Stimulated activated memory B cell treated with anti-CD40 and anti-IgM and Interleukin-4, amounts not matched to agents 10 μg/mL and 1 μg/mL and 100 μg/mL, for 72 hours (primary cell): ENCODE measurements around the gene ZFR.
"Not testable (repeated sequence)": the region's sequence is repeated elsewhere in the genome, so short reads cannot be mapped to it uniquely, and the experiment has no call there.

Experiments used
- ATAC-seq: fragments of 150-1000 bp; cut with Tn5 transposase; 2 replicates; pipeline ENCODE4 v1.10.0; 2021
- H3K27ac Mint-ChIP-seq: one replicate; pipeline ENCODE4 v1.8.0; 2022; ENCODE audit warnings: mild to moderate bottlenecking, mixed read lengths
- H3K27me3 Mint-ChIP-seq: one replicate; pipeline ENCODE4 v1.8.0; 2022; ENCODE audit warnings: mixed read lengths
- H3K36me3 Mint-ChIP-seq: one replicate; pipeline ENCODE4 v1.8.0; 2022; ENCODE audit warnings: mixed read lengths
- H3K4me1 Mint-ChIP-seq: one replicate; pipeline ENCODE4 v1.8.0; 2022; ENCODE audit warnings: mixed read lengths
- H3K4me3 Mint-ChIP-seq: one replicate; pipeline ENCODE4 v1.8.0; 2022; ENCODE audit warnings: mild to moderate bottlenecking, moderate library complexity, mixed read lengths
- H3K9me3 Mint-ChIP-seq: one replicate; pipeline ENCODE4 v1.8.0; 2022; ENCODE audit warnings: mixed read lengths

The ZFR gene

GRCh38 chr5:32400401-32400800 lies 44.1 kb downstream of the ZFR start:
- no peak for ATAC-seq
- peaks cover 50% of the 10 kb centered on the region for H3K36me3 Mint-ChIP-seq
- no peaks in the 10 kb centered on the region for H3K27me3 Mint-ChIP-seq
- H3K27ac Mint-ChIP-seq, result no peak overlapping the region
- no peaks in the 10 kb centered on the region for H3K9me3 Mint-ChIP-seq
- no peaks in the 10 kb centered on the region for H3K4me1 Mint-ChIP-seq
- no peak overlapping the region for H3K4me3 Mint-ChIP-seq

GRCh38 chr5:32398754-32399153 lies 45.8 kb downstream of the ZFR start:
- H3K4me3 Mint-ChIP-seq, H3K4me1 Mint-ChIP-seq, H3K27me3 Mint-ChIP-seq, ATAC-seq, H3K9me3 Mint-ChIP-seq, H3K27ac Mint-ChIP-seq: not testable (repeated sequence)
- peaks cover 49% of the 10 kb centered on the region for H3K36me3 Mint-ChIP-seq

GRCh38 chr5:32394981-32395380 lies 49.6 kb downstream of the ZFR start:
- no peak for ATAC-seq
- Mint-ChIP-seq H3K27me3 (no peaks in the 10 kb centered on the region), H3K4me3 (no peak overlapping the region), H3K27ac (no peak overlapping the region), H3K4me1 (no peaks in the 10 kb centered on the region), H3K36me3 (peaks cover 42% of the 10 kb centered on the region), H3K9me3 (no peaks in the 10 kb centered on the region)

GRCh38 chr5:32392039-32392438 lies 52.5 kb downstream of the ZFR start:
- no peak for ATAC-seq
- no peaks in the 10 kb centered on the region for H3K27me3 Mint-ChIP-seq
- no peaks in the 10 kb centered on the region for H3K4me1 Mint-ChIP-seq
- no peak overlapping the region for H3K4me3 Mint-ChIP-seq
- H3K9me3 Mint-ChIP-seq, result no peaks in the 10 kb centered on the region
- peaks cover 46% of the 10 kb centered on the region for H3K36me3 Mint-ChIP-seq
- H3K27ac Mint-ChIP-seq, result no peak overlapping the region

GRCh38 chr5:32390819-32391591 lies 53.5 kb downstream of the ZFR start:
- Mint-ChIP-seq H3K9me3 (no peaks in the 10 kb centered on the region), H3K27me3 (no peaks in the 10 kb centered on the region), H3K27ac (no peak overlapping the region), H3K36me3 (peaks cover 41% of the 10 kb centered on the region), H3K4me3 (no peak overlapping the region), H3K4me1 (no peaks in the 10 kb centered on the region)
- no peak for ATAC-seq

GRCh38 chr5:32388432-32389129 lies 56.0 kb downstream of the ZFR start:
- peaks cover 50% of the 10 kb centered on the region for H3K36me3 Mint-ChIP-seq
- no peaks in the 10 kb centered on the region for H3K4me1 Mint-ChIP-seq
- no peak overlapping the region for H3K27ac Mint-ChIP-seq
- no peaks in the 10 kb centered on the region for H3K9me3 Mint-ChIP-seq
- no peak for ATAC-seq
- H3K27me3 Mint-ChIP-seq, result no peaks in the 10 kb centered on the region
- no peak overlapping the region for H3K4me3 Mint-ChIP-seq

- Mint-ChIP-seq H3K27ac (no peak overlapping the region), H3K4me1 (no peaks in the 10 kb centered on the region), H3K9me3 (no peaks in the 10 kb centered on the region), H3K4me3 (no peak overlapping the region), H3K36me3 (peaks cover 50% of the 10 kb centered on the region), H3K27me3 (no peaks in the 10 kb centered on the region)
- ATAC-seq, result no peak
Observed at GRCh38 chr5:32387841-32388240, 56.7 kb downstream of the ZFR start.

GRCh38 chr5:32387211-32387610 lies 57.3 kb downstream of the ZFR start:
- Mint-ChIP-seq H3K9me3 (no peaks in the 10 kb centered on the region), H3K4me3 (no peak overlapping the region), H3K27ac (no peak overlapping the region), H3K36me3 (peaks cover 53% of the 10 kb centered on the region), H3K27me3 (no peaks in the 10 kb centered on the region), H3K4me1 (no peaks in the 10 kb centered on the region)
- no peak for ATAC-seq

- no peaks in the 10 kb centered on the region for H3K27me3 Mint-ChIP-seq
- H3K4me1 Mint-ChIP-seq, result no peaks in the 10 kb centered on the region
- H3K36me3 Mint-ChIP-seq, result peaks cover 49% of the 10 kb centered on the region
- no peak overlapping the region for H3K4me3 Mint-ChIP-seq
- no peaks in the 10 kb centered on the region for H3K9me3 Mint-ChIP-seq
- no peak overlapping the region for H3K27ac Mint-ChIP-seq
- ATAC-seq, result no peak
Observed at GRCh38 chr5:32384621-32385020, 59.9 kb downstream of the ZFR start.

GRCh38 chr5:32383586-32383985 lies 61.0 kb downstream of the ZFR start:
- H3K4me3 Mint-ChIP-seq, result no peak overlapping the region
- H3K36me3 Mint-ChIP-seq, result peaks cover 51% of the 10 kb centered on the region
- ATAC-seq, result no peak
- no peaks in the 10 kb centered on the region for H3K9me3 Mint-ChIP-seq
- no peak overlapping the region for H3K27ac Mint-ChIP-seq
- no peaks in the 10 kb centered on the region for H3K4me1 Mint-ChIP-seq
- H3K27me3 Mint-ChIP-seq, result no peaks in the 10 kb centered on the region

- Mint-ChIP-seq H3K4me1 (no peaks in the 10 kb centered on the region), H3K36me3 (peaks cover 47% of the 10 kb centered on the region), H3K27ac (no peak overlapping the region), H3K27me3 (no peaks in the 10 kb centered on the region), H3K4me3 (no peak overlapping the region), H3K9me3 (no peaks in the 10 kb centered on the region)
- no peak for ATAC-seq
Observed at GRCh38 chr5:32383065-32383464, 61.5 kb downstream of the ZFR start.

GRCh38 chr5:32379421-32379820 lies 65.1 kb downstream of the ZFR start:
- Mint-ChIP-seq H3K9me3 (no peaks in the 10 kb centered on the region), H3K27ac (peak overlapping the region; percentile 59), H3K4me3 (no peak overlapping the region), H3K4me1 (no peaks in the 10 kb centered on the region), H3K36me3 (peaks cover 42% of the 10 kb centered on the region), H3K27me3 (no peaks in the 10 kb centered on the region)
- no peak for ATAC-seq

GRCh38 chr5:32378966-32379365 lies 65.6 kb downstream of the ZFR start:
- no peak overlapping the region for H3K4me3 Mint-ChIP-seq
- peak overlapping the region; percentile 59 for H3K27ac Mint-ChIP-seq
- no peaks in the 10 kb centered on the region for H3K4me1 Mint-ChIP-seq
- no peaks in the 10 kb centered on the region for H3K9me3 Mint-ChIP-seq
- no peaks in the 10 kb centered on the region for H3K27me3 Mint-ChIP-seq
- ATAC-seq, result no peak
- peaks cover 42% of the 10 kb centered on the region for H3K36me3 Mint-ChIP-seq

GRCh38 chr5:32369542-32370155 lies 74.9 kb downstream of the ZFR start:
- Mint-ChIP-seq H3K27ac (no peak overlapping the region), H3K4me1 (peaks cover 7% of the 10 kb centered on the region)

GRCh38 chr5:32369032-32369431 lies 75.5 kb downstream of the ZFR start:
- Mint-ChIP-seq H3K27ac (no peak overlapping the region), H3K4me3 (no peak overlapping the region), H3K36me3 (peaks cover 64% of the 10 kb centered on the region), H3K27me3 (no peaks in the 10 kb centered on the region), H3K4me1 (peaks cover 7% of the 10 kb centered on the region), H3K9me3 (no peaks in the 10 kb centered on the region)
- no peak for ATAC-seq

More at GRCh38 chr5:32369542-32370155, 74.9 kb downstream of the ZFR start:
- no peaks in the 10 kb centered on the region for H3K9me3 Mint-ChIP-seq
- ATAC-seq, result no peak
- H3K4me3 Mint-ChIP-seq, result no peak overlapping the region
- peaks cover 68% of the 10 kb centered on the region for H3K36me3 Mint-ChIP-seq
- no peaks in the 10 kb centered on the region for H3K27me3 Mint-ChIP-seq

- not testable (repeated sequence) for H3K27me3 Mint-ChIP-seq, ATAC-seq, H3K27ac Mint-ChIP-seq, H3K4me1 Mint-ChIP-seq, H3K4me3 Mint-ChIP-seq, H3K9me3 Mint-ChIP-seq
- peaks cover 57% of the 10 kb centered on the region for H3K36me3 Mint-ChIP-seq
Observed at GRCh38 chr5:32367271-32367670, 77.3 kb downstream of the ZFR start.
